Breast epithelium (tissue), 3 donors: ENCODE measurements around the gene RTP2.

Source experiments
- POLR2AphosphoS5 ChIP-seq, 3 donors: sonication (generic); formaldehyde crosslinking; IDR thresholded peaks; one replicate each; pipeline ENCODE4 v1.6.1; 2017; ENCODE audit warnings: antibody characterized with exemption in 3 of 3
- TF ChIP-seq, protein P1 (sequence below), 3 donors: fragments of 450-650 bp; IDR thresholded peaks; one replicate each; pipeline ENCODE4 v1.5.1; 2016 to 2017; ENCODE audit warnings: antibody characterized with exemption in 3 of 3, mild to moderate bottlenecking in 3 of 3, moderate library complexity in 3 of 3

DNA sequence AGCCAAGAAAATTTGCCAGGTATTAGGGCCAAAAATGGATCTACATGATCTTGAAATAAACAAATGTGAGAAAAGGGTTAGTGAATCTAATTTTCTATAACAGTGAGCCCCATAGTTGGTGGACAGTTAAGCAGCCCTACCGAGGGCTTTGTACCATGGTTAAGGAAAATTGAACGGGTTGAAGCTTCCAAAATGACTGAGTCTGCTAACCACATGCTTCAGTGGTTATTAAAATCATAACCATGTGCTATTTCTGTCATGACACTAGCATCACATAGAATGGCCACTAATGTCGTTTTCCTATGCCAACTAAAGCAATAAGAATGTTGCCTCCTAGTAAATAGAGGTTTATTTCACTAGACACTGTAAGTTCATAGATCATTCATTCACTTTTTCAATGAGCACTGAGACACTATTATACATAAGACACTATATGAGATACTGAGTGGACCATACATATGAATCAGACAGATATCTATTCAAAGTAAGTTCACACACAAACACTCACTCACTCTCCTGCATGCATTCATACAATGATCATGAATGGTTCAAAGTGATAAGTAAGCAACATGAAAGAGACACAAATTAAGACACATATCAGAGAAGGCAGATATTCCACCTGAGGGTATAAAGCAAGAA, 36.5 kb downstream of the RTP2 start:
- TF ChIP-seq, protein P1, sequence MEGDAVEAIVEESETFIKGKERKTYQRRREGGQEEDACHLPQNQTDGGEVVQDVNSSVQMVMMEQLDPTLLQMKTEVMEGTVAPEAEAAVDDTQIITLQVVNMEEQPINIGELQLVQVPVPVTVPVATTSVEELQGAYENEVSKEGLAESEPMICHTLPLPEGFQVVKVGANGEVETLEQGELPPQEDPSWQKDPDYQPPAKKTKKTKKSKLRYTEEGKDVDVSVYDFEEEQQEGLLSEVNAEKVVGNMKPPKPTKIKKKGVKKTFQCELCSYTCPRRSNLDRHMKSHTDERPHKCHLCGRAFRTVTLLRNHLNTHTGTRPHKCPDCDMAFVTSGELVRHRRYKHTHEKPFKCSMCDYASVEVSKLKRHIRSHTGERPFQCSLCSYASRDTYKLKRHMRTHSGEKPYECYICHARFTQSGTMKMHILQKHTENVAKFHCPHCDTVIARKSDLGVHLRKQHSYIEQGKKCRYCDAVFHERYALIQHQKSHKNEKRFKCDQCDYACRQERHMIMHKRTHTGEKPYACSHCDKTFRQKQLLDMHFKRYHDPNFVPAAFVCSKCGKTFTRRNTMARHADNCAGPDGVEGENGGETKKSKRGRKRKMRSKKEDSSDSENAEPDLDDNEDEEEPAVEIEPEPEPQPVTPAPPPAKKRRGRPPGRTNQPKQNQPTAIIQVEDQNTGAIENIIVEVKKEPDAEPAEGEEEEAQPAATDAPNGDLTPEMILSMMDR (IDR thresholded peaks at IDR 0.05) = no peak
- no peak for TF ChIP-seq POLR2AphosphoS5 (IDR thresholded peaks at IDR 0.05)
